ENCODE results near the gene MARCHF11. TPM values are rescaled to one million over a fixed set of nuclear protein-coding genes. Genes with fewer than 3 reads are reported as not detected.

The MARCHF11 gene
- total RNA-seq, 1 donor from 2014 or later, result 1.5 TPM

DNA sequence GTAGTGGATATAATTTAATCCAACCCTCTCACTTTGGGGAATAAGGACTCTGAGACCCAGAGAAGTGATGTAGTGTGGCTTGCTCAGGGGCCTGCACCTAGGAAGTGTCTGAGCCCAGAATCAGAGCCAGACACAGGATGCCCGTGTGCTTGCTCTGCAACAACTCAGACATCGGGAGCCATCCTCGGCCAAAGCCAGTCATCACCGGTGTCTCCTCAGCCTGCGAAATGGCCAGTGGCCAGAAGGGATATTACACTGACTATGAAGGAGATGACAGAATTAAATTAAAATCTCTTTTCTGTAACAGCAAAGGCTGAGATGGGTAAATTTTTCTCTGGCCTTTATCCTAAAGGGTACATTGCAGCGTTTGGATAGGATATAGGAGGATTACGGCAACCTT lies 102.9 kb downstream of the MARCHF11 start:
- TF ChIP-seq, protein P1, sequence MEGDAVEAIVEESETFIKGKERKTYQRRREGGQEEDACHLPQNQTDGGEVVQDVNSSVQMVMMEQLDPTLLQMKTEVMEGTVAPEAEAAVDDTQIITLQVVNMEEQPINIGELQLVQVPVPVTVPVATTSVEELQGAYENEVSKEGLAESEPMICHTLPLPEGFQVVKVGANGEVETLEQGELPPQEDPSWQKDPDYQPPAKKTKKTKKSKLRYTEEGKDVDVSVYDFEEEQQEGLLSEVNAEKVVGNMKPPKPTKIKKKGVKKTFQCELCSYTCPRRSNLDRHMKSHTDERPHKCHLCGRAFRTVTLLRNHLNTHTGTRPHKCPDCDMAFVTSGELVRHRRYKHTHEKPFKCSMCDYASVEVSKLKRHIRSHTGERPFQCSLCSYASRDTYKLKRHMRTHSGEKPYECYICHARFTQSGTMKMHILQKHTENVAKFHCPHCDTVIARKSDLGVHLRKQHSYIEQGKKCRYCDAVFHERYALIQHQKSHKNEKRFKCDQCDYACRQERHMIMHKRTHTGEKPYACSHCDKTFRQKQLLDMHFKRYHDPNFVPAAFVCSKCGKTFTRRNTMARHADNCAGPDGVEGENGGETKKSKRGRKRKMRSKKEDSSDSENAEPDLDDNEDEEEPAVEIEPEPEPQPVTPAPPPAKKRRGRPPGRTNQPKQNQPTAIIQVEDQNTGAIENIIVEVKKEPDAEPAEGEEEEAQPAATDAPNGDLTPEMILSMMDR (IDR thresholded peaks at IDR 0.05; ENCODE audit: partially characterized antibody, unreplicated experiment), result no peak
- DNase-seq, result no peak
- peaks cover 11% of the 10 kb centered on the region for H3K9me3 Mint-ChIP-seq (ENCODE audit: unreplicated experiment)
- peaks cover 12% of the 10 kb centered on the region for H3K27me3 Mint-ChIP-seq (ENCODE audit: unreplicated experiment)
- peaks cover 27% of the 10 kb centered on the region for H3K4me1 Mint-ChIP-seq (ENCODE audit: low read depth, unreplicated experiment)
- H3K4me3 Mint-ChIP-seq (ENCODE audit: unreplicated experiment), result no peak overlapping the region
- no peak overlapping the region for H3K27ac Mint-ChIP-seq (ENCODE audit: unreplicated experiment)
- H3K36me3 Mint-ChIP-seq (ENCODE audit: unreplicated experiment), result peaks cover 23% of the 10 kb centered on the region

DNA sequence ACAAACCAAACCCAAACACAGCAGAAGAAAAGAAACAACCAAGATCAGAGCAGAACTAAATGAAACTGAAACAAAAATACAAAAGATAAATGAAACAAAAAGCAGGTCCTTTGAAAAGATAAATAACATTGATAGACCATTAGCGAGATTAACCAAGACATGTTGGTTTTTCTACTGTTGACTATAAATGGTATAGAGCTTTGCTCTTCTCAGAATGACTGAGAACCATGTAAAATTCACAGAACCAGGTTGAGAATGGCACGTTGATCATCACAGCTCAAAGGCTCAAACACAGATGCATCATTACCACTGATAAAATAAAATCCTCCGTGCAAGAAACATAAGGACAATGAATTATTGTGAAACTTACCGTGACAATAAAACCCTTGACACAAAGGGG lies 105.2 kb downstream of the MARCHF11 start:
- Mint-ChIP-seq H3K9me3 (ENCODE audit: unreplicated experiment) (no peaks in the 10 kb centered on the region), H3K27me3 (ENCODE audit: unreplicated experiment) (peaks cover under 1% of the 10 kb centered on the region), H3K4me3 (ENCODE audit: unreplicated experiment) (no peak overlapping the region), H3K4me1 (ENCODE audit: low read depth, unreplicated experiment) (peaks cover 13% of the 10 kb centered on the region), H3K36me3 (ENCODE audit: unreplicated experiment) (peaks cover 8% of the 10 kb centered on the region), H3K27ac (ENCODE audit: unreplicated experiment) (no peak overlapping the region)
- no peak for DNase-seq
- TF ChIP-seq, protein P1 (IDR thresholded peaks at IDR 0.05; ENCODE audit: partially characterized antibody, unreplicated experiment), result no peak

GRCh38 chr5:16072616-16073015 lies 107.0 kb downstream of the MARCHF11 start:
- Mint-ChIP-seq H3K9me3 (ENCODE audit: unreplicated experiment) (no peaks in the 10 kb centered on the region), H3K4me3 (ENCODE audit: unreplicated experiment) (no peak overlapping the region), H3K4me1 (ENCODE audit: low read depth, unreplicated experiment) (peaks cover 8% of the 10 kb centered on the region), H3K36me3 (ENCODE audit: unreplicated experiment) (no peaks in the 10 kb centered on the region), H3K27me3 (ENCODE audit: unreplicated experiment) (no peaks in the 10 kb centered on the region), H3K27ac (ENCODE audit: unreplicated experiment) (no peak overlapping the region)
- TF ChIP-seq, protein P1 (IDR thresholded peaks at IDR 0.05; ENCODE audit: partially characterized antibody, unreplicated experiment), result no peak
- no peak for DNase-seq

DNA sequence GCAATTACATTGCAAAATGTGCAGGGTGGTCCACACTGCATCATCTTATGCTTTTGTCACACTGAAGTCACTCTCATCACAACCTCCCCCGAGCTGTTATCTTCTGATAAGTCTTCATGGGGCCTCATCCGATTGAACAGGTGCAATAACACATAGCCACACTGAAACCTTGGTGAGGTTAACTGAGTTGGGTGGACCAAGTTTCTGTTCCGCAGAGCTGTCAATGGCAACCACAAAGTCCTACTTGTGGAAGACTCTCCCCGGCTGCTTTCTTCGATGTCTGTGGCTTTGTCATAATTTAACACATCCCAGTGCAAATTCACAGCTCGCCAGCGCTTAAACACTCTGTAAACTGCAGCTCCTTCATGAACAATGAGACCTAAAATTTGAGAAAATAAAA lies 112.2 kb downstream of the MARCHF11 start:
- peaks cover 8% of the 10 kb centered on the region for H3K4me1 Mint-ChIP-seq (ENCODE audit: low read depth, unreplicated experiment)
- no peak overlapping the region for H3K4me3 Mint-ChIP-seq (ENCODE audit: unreplicated experiment)
- no peak overlapping the region for H3K27ac Mint-ChIP-seq (ENCODE audit: unreplicated experiment)
- DNase-seq, result no peak
- H3K36me3 Mint-ChIP-seq (ENCODE audit: unreplicated experiment), result no peaks in the 10 kb centered on the region
- H3K27me3 Mint-ChIP-seq (ENCODE audit: unreplicated experiment), result peaks cover 2% of the 10 kb centered on the region
- TF ChIP-seq, protein P1 (IDR thresholded peaks at IDR 0.05; ENCODE audit: partially characterized antibody, unreplicated experiment), result no peak
- H3K9me3 Mint-ChIP-seq (ENCODE audit: unreplicated experiment), result no peaks in the 10 kb centered on the region

DNA sequence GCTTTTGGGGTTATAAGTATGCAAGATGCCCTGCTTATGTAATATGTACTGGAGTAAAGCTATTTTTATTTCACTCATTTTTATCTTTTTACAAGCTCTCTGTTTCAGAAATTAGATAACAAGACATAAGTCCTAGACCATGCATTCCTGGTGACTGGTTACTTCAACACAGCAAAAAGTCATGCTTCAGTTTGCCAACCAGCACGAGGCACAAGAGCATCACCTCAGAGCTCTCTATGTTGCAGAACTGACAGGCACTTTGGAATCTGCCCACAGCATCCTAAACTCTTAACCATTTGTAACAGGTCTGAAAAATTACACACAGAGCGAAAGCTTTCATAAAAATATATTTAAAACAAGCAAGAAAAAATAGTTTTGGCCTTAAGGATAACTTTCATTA lies 112.8 kb downstream of the MARCHF11 start:
- Mint-ChIP-seq H3K36me3 (ENCODE audit: unreplicated experiment) (no peaks in the 10 kb centered on the region), H3K27ac (ENCODE audit: unreplicated experiment) (no peak overlapping the region), H3K4me1 (ENCODE audit: low read depth, unreplicated experiment) (peaks cover 8% of the 10 kb centered on the region), H3K4me3 (ENCODE audit: unreplicated experiment) (no peak overlapping the region), H3K27me3 (ENCODE audit: unreplicated experiment) (peaks cover 2% of the 10 kb centered on the region), H3K9me3 (ENCODE audit: unreplicated experiment) (peaks cover 3% of the 10 kb centered on the region)
- TF ChIP-seq, protein P1 (IDR thresholded peaks at IDR 0.05; ENCODE audit: partially characterized antibody, unreplicated experiment), result no peak
- DNase-seq, result no peak

Measured in glutamatergic neuron (in vitro differentiated cells).